Adipocyte (in vitro differentiated cells): Measurements from ENCODE around the gene MFSD11.
A peak's percentile ranks its signal among the peaks of the same experiment; 100 is the strongest.
"Not testable (repeated sequence)": the region's sequence is repeated elsewhere in the genome, so short reads cannot be mapped to it uniquely, and the experiment has no call there.

ENCODE experiments used
- DNase-seq: peaks from one replicate; pipeline ENCODE4 v3.0.0-alpha.2; 2015; ENCODE audit warnings: low read depth
- H3K27me3 ChIP-seq: replicated peaks from 2 replicates; pipeline ENCODE4 v1.7.0; 2013; ENCODE audit warnings: mild to moderate bottlenecking, low read length, moderate library complexity; ENCODE audit not compliant: control insufficient read depth, insufficient read depth
- H3K36me3 ChIP-seq: 2 replicates; pipeline ENCODE4 v1.7.0; 2013; ENCODE audit warnings: low read length, mild to moderate bottlenecking, moderate library complexity; ENCODE audit not compliant: control insufficient read depth, insufficient read depth, severe bottlenecking
- H3K4me1 ChIP-seq: 2 replicates; pipeline ENCODE4 v1.7.0; 2013; ENCODE audit warnings: mild to moderate bottlenecking, low read length, moderate library complexity; ENCODE audit not compliant: control insufficient read depth, insufficient read depth
- H3K4me3 ChIP-seq: 2 replicates; pipeline ENCODE4 v1.7.0; 2013; ENCODE audit warnings: mild to moderate bottlenecking, low read length, moderate library complexity
- H3K9ac ChIP-seq: 2 replicates; pipeline ENCODE4 v1.7.0; 2013; ENCODE audit warnings: mild to moderate bottlenecking, low read length, moderate library complexity
- H3K9me3 ChIP-seq: 2 replicates; pipeline ENCODE4 v1.7.0; 2013; ENCODE audit warnings: mild to moderate bottlenecking, low read length, moderate library complexity; ENCODE audit not compliant: control insufficient read depth

MFSD11 gene

DNA sequence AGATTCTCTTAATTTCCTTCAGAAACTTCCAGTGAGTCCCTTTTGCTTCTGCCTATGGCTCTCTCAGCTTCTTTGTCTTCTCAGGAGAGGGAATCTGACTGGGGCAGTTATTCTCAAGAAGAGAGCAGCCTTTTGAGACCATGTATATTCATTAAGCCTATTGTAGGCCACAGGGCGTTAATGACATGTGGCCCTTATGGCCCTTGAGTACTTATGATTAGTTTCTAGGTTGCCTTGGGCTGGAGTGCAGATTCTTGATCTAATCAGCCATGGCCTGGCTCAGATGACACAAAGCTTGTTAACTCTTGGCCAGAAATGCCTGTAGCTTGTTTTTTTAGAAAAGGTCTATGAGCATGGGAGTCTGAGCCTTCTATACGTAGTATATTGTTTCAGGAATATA is 17.4 kb downstream of the MFSD11 start:
- DNase-seq, result no peak
- H3K9ac ChIP-seq, result no peak overlapping the region

DNA sequence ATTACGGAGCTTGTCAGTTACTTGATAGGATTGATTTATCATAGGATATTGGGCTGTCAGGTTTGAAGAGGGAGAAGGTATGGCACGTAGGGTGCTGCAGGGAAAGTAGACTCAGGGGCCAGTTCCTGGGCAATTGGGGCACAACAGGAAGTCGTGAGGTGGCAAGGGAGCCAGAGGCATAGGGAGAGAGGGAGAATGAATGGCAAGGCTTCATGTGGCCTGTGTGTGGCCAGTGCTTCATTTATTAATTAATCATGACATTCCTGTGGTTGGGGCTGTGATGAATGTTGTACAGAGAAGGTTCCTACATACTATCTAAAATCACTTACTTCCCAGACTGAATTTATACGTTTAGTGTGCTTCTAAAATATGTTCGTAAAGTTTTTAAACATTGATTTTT is 19.3 kb downstream of the MFSD11 start:
- no peaks in the 10 kb centered on the region for H3K27me3 ChIP-seq
- DNase-seq, result no peak
- H3K4me3 ChIP-seq, result no peak overlapping the region
- no peaks in the 10 kb centered on the region for H3K9me3 ChIP-seq
- H3K9ac ChIP-seq, result no peak overlapping the region
- no peaks in the 10 kb centered on the region for H3K4me1 ChIP-seq
- H3K36me3 ChIP-seq, result peaks cover 49% of the 10 kb centered on the region

More for the DNA sequence above, 17.4 kb downstream of the MFSD11 start:
- peaks cover 50% of the 10 kb centered on the region for H3K36me3 ChIP-seq
- no peaks in the 10 kb centered on the region for H3K9me3 ChIP-seq
- no peaks in the 10 kb centered on the region for H3K27me3 ChIP-seq
- H3K4me3 ChIP-seq, result no peak overlapping the region
- no peaks in the 10 kb centered on the region for H3K4me1 ChIP-seq

GRCh38 chr17:76758570-76758969 is 20.7 kb downstream of the MFSD11 start:
- no peak for DNase-seq
- no peak overlapping the region for H3K9ac ChIP-seq
- H3K36me3 ChIP-seq, result peaks cover 40% of the 10 kb centered on the region
- H3K4me3 ChIP-seq, result no peak overlapping the region
- H3K9me3 ChIP-seq, result no peaks in the 10 kb centered on the region
- no peaks in the 10 kb centered on the region for H3K27me3 ChIP-seq
- H3K4me1 ChIP-seq, result no peaks in the 10 kb centered on the region

DNA sequence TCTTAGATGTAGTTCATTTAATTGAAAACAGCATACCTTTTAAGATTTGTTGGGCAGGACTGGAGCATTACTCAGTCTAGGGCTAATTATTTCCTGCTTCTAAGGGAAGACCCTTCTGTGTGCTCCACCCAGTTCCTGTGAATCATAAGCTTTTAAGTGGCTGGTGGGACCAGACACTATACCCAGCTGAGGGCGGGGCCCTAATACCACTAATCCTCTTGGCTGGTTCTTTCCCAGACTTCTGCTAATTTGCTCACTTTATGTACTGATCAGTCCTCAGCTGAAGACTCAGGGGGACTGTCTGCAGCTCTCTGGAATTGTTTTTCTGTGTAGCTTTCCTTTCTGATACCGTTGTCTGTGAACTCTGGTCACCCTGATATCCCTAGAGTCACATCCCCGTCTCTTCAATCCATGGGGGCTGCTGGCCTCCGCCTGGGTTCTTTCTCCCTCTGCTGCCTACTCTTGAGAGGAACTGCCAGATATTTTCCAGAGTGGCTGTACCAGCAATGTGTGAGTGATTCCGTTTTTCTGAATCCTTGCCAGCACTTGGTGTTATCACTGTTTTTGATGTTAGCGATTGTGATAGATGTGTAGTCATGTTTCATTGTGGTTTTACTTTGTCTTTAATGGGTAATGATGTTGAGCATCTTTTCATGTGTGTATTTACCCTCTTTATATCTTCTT is 35.1 kb downstream of the MFSD11 start:
- Histone ChIP-seq H3K9me3 (no peaks in the 10 kb centered on the region), H3K27me3 (no peaks in the 10 kb centered on the region), H3K36me3 (peaks cover 63% of the 10 kb centered on the region), H3K9ac (peak overlapping the region; percentile 20), H3K4me1 (peaks cover 8% of the 10 kb centered on the region), H3K4me3 (peak overlapping the region; percentile 45)
- DNase-seq, result peak; percentile 81

DNA sequence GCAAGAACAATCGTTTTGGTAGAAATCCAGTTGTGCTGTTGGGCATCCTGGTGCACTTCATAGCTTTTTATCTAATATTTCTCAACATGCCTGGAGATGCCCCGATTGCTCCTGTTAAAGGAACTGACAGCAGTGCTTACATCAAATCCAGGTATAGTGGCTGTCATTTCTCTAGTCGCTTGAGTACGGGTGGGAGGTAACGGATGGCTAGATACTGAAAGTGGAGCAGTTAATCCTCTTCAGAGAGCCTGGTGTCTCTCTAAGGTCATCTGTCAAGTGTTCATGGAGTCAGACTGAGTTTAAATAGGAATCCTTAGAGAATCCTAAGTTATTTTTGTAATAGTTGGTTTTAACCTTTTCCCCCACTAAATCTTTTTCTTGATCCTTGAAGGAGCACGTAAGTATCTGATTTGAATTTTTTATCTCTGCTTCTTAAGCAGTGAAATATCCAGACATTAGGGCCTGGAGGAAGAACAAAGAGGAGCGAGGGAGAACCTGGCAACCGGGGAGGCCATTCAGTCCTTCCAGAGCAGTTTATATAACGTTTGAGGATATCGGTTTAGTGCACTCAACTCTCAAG is 37.2 kb downstream of the MFSD11 start:
- no peak for DNase-seq
- Histone ChIP-seq H3K27me3 (no peaks in the 10 kb centered on the region), H3K4me3 (no peak overlapping the region), H3K4me1 (peaks cover 8% of the 10 kb centered on the region), H3K9me3 (no peaks in the 10 kb centered on the region), H3K36me3 (peaks cover 54% of the 10 kb centered on the region), H3K9ac (no peak overlapping the region)

DNA sequence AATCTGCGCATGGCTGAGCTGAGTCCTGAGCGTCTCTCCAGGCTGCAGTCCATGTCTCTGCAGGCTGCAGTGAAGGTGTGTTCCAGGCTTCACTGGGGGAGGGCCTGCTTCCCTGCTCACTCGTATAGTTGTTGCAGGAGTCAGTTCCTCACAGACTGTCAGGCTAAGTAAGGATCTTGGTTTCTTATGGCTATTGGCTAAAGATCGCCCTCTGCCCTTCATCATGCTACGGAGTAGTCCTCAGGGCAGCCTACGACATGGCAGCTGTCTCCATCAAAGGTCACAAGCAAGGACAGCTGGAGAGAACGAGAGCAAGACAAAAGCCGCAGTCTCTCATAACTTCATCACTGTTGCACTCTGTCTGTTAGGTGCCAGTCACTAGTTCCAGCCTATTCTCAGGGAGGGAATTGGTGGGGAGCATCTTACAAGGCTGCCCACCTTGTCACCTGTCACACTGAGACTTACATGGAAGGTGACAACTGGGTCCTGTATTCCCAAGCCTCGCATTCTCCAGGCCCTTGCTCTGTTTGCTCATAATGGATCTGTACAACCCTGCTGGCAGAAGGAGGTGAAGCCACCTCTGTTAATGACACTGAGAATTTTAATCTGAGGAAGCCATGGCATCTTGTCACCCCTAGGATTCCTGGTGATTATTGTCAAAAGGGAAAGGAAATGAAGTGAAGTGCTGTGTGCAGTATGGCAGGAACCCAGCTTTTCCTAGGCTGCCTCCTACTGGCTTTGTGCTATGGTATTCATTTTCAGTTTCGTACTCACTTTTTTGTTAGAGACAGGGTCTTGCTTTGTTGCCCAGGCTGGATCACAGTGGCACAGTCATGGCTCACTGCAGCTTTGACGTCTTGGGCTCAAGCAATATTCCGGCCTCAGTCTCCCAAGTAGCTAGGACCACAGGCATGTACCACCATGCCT is 43.4 kb downstream of the MFSD11 start:
- Histone ChIP-seq H3K27me3 (no peaks in the 10 kb centered on the region), H3K9ac (no peak overlapping the region), H3K4me1 (no peaks in the 10 kb centered on the region), H3K4me3 (no peak overlapping the region), H3K9me3 (no peaks in the 10 kb centered on the region), H3K36me3 (peaks cover 30% of the 10 kb centered on the region)
- no peak for DNase-seq

GRCh38 chr17:76783146-76783545 is 45.2 kb downstream of the MFSD11 start:
- no peaks in the 10 kb centered on the region for H3K27me3 ChIP-seq
- DNase-seq, result no peak
- no peak overlapping the region for H3K4me3 ChIP-seq
- no peaks in the 10 kb centered on the region for H3K4me1 ChIP-seq
- H3K9ac ChIP-seq, result no peak overlapping the region
- no peaks in the 10 kb centered on the region for H3K9me3 ChIP-seq
- peaks cover 18% of the 10 kb centered on the region for H3K36me3 ChIP-seq

DNA sequence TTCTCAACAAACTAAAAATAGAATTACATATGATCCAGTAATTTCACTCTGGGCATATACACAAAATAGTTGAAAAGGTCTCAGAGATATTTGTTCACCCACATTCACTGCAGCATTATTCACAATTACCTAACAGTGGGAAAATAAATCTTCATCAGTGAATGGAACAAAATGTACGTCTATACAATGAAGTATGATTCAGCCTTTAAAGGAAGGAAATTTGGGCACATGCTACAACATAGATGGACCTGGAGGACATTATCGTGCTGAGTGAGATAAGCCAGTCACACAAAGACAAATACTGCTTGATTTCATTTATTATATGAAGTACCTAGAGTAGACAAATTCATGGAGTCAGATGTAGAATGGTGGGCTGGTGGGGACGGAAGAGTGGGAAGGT is 47.0 kb downstream of the MFSD11 start:
- DNase-seq, result no peak
- Histone ChIP-seq H3K9me3 (no peaks in the 10 kb centered on the region), H3K36me3 (peaks cover 12% of the 10 kb centered on the region), H3K9ac (no peak overlapping the region), H3K4me3 (no peak overlapping the region), H3K27me3 (no peaks in the 10 kb centered on the region), H3K4me1 (peaks cover 3% of the 10 kb centered on the region)

DNA sequence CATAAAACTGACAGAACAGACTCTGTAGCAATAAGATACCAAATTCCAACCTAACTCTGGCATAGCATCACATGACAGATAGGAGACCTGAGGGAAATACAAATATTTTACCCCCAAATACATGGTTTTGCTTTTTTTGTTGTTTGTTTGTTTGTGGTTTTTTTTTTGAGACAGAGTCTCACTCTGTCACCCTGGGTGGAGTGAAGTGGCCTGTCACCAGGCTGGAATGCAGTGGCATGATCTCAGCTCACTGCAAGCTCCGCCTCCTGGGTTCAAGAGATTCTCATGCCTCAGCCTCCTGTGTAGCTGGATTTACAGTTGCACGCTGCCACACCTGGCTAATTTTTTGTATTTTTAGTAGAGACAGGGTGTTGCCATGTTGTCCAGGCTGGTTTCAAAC is 49.9 kb downstream of the MFSD11 start:
- not testable (repeated sequence) for DNase-seq, H3K9ac ChIP-seq, H3K36me3 ChIP-seq, H3K9me3 ChIP-seq, H3K4me3 ChIP-seq, H3K27me3 ChIP-seq
- peaks cover 15% of the 10 kb centered on the region for H3K4me1 ChIP-seq

DNA sequence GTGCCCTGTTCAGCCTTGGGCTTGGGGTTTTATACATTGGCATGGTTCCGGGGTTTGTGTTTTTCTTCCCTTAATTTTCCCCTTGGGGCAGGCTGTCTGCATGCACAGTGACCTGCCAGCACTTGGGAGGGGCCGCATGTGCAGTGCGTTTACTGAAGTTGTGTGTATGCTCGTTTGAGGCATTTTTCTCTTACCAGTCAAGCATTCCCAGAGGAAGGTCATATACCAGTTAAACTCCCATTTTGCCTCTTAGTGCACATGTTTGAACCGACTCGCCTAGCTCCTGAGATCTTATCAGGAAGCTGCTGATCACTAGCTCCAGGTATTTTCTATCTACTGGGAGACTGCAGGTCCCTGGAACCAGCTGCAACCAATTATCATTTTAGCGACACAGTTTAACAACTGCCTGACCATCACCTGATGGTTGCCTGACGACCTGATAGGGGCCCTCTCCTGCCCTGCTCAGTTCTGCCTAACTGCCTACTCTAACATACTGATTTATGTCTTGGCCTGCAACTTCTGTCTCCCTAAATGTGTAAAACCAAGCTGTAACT is 51.4 kb downstream of the MFSD11 start:
- no peaks in the 10 kb centered on the region for H3K36me3 ChIP-seq
- H3K4me1 ChIP-seq, result peaks cover 15% of the 10 kb centered on the region
- no peak overlapping the region for H3K4me3 ChIP-seq
- H3K9me3 ChIP-seq, result no peaks in the 10 kb centered on the region
- DNase-seq, result no peak
- H3K27me3 ChIP-seq, result no peaks in the 10 kb centered on the region
- H3K9ac ChIP-seq, result no peak overlapping the region
